ENCODE results near the gene PIPOX.

- TF ChIP-seq CTCF (IDR thresholded peaks at IDR 0.05) = no peak
- TF ChIP-seq EZH2phosphoT487 (IDR thresholded peaks at IDR 0.05) = no peak
- TF ChIP-seq EZH2 (IDR thresholded peaks at IDR 0.05) = no peak
These were observed 40.1 kb upstream of the PIPOX start for GRCh38 chr17:29002811-29003210.
